HUES6 (cell line): ENCODE measurements around the gene MTMR2.
"Not testable (repeated sequence)": the region's sequence is repeated elsewhere in the genome, so short reads cannot be mapped to it uniquely, and the experiment has no call there.

Experiments used
- H3K27ac ChIP-seq: 2 replicates; pipeline ENCODE4 v1.7.0; 2013; ENCODE audit warnings: low read depth, mild to moderate bottlenecking, low read length, inconsistent platforms
- H3K27me3 ChIP-seq: 2 replicates; pipeline ENCODE4 v1.6.1; 2013; ENCODE audit warnings: low read length; ENCODE audit not compliant: control insufficient read depth, insufficient read depth
- H3K36me3 ChIP-seq: 2 replicates; pipeline ENCODE4 v1.6.1; 2013; ENCODE audit warnings: low read length; ENCODE audit not compliant: control insufficient read depth, insufficient read depth
- H3K4me1 ChIP-seq: 2 replicates; pipeline ENCODE4 v1.6.1; 2013; ENCODE audit warnings: low read length; ENCODE audit not compliant: control insufficient read depth, insufficient read depth
- H3K4me3 ChIP-seq: 2 replicates; pipeline ENCODE4 v1.5.1; 2013; ENCODE audit warnings: low read depth, low read length
- H3K9ac ChIP-seq: one replicate; pipeline ENCODE4 v1.6.1; 2013; ENCODE audit warnings: mild to moderate bottlenecking, low read length
- H3K9me3 ChIP-seq: 2 replicates; pipeline ENCODE4 v1.6.1; 2013; ENCODE audit warnings: low read depth, low read length; ENCODE audit not compliant: control insufficient read depth, insufficient read depth

Gene MTMR2

GRCh38 chr11:95884376-95884775 lies 39.5 kb downstream of the MTMR2 start:
- Histone ChIP-seq H3K9me3 (no peaks in the 10 kb centered on the region), H3K4me1 (no peaks in the 10 kb centered on the region), H3K36me3 (peaks cover 20% of the 10 kb centered on the region), H3K27ac (no peak overlapping the region), H3K9ac (no peak overlapping the region), H3K4me3 (no peak overlapping the region), H3K27me3 (no peaks in the 10 kb centered on the region)

- H3K27me3 ChIP-seq: no peaks in the 10 kb centered on the region
- peaks cover 20% of the 10 kb centered on the region for H3K36me3 ChIP-seq
- no peak overlapping the region for H3K9ac ChIP-seq
- no peaks in the 10 kb centered on the region for H3K4me1 ChIP-seq
- H3K9me3 ChIP-seq: no peaks in the 10 kb centered on the region
- no peak overlapping the region for H3K4me3 ChIP-seq
- H3K27ac ChIP-seq: no peak overlapping the region
These were observed 40.5 kb downstream of the MTMR2 start for GRCh38 chr11:95883381-95883780.

- Histone ChIP-seq H3K4me1 (no peaks in the 10 kb centered on the region), H3K27me3 (no peaks in the 10 kb centered on the region), H3K9ac (no peak overlapping the region), H3K27ac (no peak overlapping the region), H3K9me3 (peaks cover 6% of the 10 kb centered on the region; the same call in 1 of the 2 replicates), H3K4me3 (no peak overlapping the region), H3K36me3 (peaks cover 4% of the 10 kb centered on the region; the same call in 1 of the 2 replicates)
These were observed 46.6 kb downstream of the MTMR2 start for GRCh38 chr11:95877291-95877690.

GRCh38 chr11:95870877-95871276 lies 53.0 kb downstream of the MTMR2 start:
- not testable (repeated sequence) for H3K36me3 ChIP-seq, H3K4me3 ChIP-seq, H3K9ac ChIP-seq, H3K27ac ChIP-seq, H3K4me1 ChIP-seq, H3K9me3 ChIP-seq, H3K27me3 ChIP-seq

- no peak overlapping the region for H3K9ac ChIP-seq
- H3K27ac ChIP-seq: no peak overlapping the region
- no peaks in the 10 kb centered on the region for H3K9me3 ChIP-seq
- H3K4me3 ChIP-seq: no peak overlapping the region
- H3K36me3 ChIP-seq: peaks cover 18% of the 10 kb centered on the region; the same call in 1 of the 2 replicates
- no peaks in the 10 kb centered on the region for H3K27me3 ChIP-seq
- H3K4me1 ChIP-seq: no peaks in the 10 kb centered on the region
These were observed 56.8 kb downstream of the MTMR2 start for GRCh38 chr11:95867105-95867504.

- Histone ChIP-seq H3K9me3 (no peaks in the 10 kb centered on the region), H3K4me3 (no peak overlapping the region), H3K9ac (no peak overlapping the region), H3K27ac (no peak overlapping the region), H3K27me3 (no peaks in the 10 kb centered on the region), H3K4me1 (no peaks in the 10 kb centered on the region), H3K36me3 (peaks cover 23% of the 10 kb centered on the region)
These were observed 60.3 kb downstream of the MTMR2 start for GRCh38 chr11:95863486-95864140.

GRCh38 chr11:95860024-95860423 lies 63.9 kb downstream of the MTMR2 start:
- not testable (repeated sequence) for H3K9ac ChIP-seq, H3K27ac ChIP-seq, H3K4me3 ChIP-seq, H3K9me3 ChIP-seq, H3K27me3 ChIP-seq, H3K4me1 ChIP-seq
- H3K36me3 ChIP-seq: peaks cover 36% of the 10 kb centered on the region

GRCh38 chr11:95854362-95854761 lies 69.5 kb downstream of the MTMR2 start:
- H3K9me3 ChIP-seq, H3K9ac ChIP-seq, H3K27ac ChIP-seq, H3K4me1 ChIP-seq, H3K4me3 ChIP-seq, H3K27me3 ChIP-seq: not testable (repeated sequence)
- peaks cover 40% of the 10 kb centered on the region for H3K36me3 ChIP-seq

- Histone ChIP-seq H3K4me3 (no peak overlapping the region), H3K27ac (no peak overlapping the region), H3K9ac (no peak overlapping the region), H3K9me3 (no peaks in the 10 kb centered on the region), H3K27me3 (no peaks in the 10 kb centered on the region), H3K4me1 (no peaks in the 10 kb centered on the region), H3K36me3 (peaks cover 40% of the 10 kb centered on the region)
These were observed 70.0 kb downstream of the MTMR2 start for GRCh38 chr11:95853862-95854261.

GRCh38 chr11:95853138-95853537 lies 70.8 kb downstream of the MTMR2 start:
- Histone ChIP-seq H3K9me3 (no peaks in the 10 kb centered on the region), H3K9ac (no peak overlapping the region), H3K27me3 (no peaks in the 10 kb centered on the region), H3K27ac (no peak overlapping the region), H3K4me3 (no peak overlapping the region), H3K4me1 (no peaks in the 10 kb centered on the region), H3K36me3 (peaks cover 38% of the 10 kb centered on the region)

GRCh38 chr11:95850137-95850536 lies 73.8 kb downstream of the MTMR2 start:
- Histone ChIP-seq H3K27ac (no peak overlapping the region), H3K9ac (no peak overlapping the region), H3K4me1 (no peaks in the 10 kb centered on the region), H3K27me3 (no peaks in the 10 kb centered on the region), H3K36me3 (peaks cover 40% of the 10 kb centered on the region), H3K9me3 (no peaks in the 10 kb centered on the region), H3K4me3 (no peak overlapping the region)
